Thyroid gland (tissue), 4 donors: Measurements from ENCODE around the gene GNG3. TPM values are rescaled to one million over a fixed set of nuclear protein-coding genes. Genes with fewer than 3 reads are reported as not detected.
A peak's percentile ranks its signal among the peaks of the same experiment; 100 is the strongest.

Experiments used
- DNase-seq, 2 donors: peaks; one replicate each; pipeline ENCODE4 v3.0.0-alpha.2; 2019
- H3K27ac ChIP-seq, 3 donors: fragments of 200-600 bp; sonication (generic); 1 replicate in 2 of 3; 2 replicates in 1 of 3; pipeline ENCODE4 v1.5.1; 2016 to 2019; ENCODE audit warnings: mild to moderate bottlenecking in 1 of 3, moderate library complexity in 1 of 3
- H3K27me3 ChIP-seq: fragments of 200-600 bp; sonication (generic); one replicate; pipeline ENCODE4 v1.5.1; 2019
- H3K36me3 ChIP-seq, 2 donors: fragments of 200-600 bp; sonication (generic); one replicate each; pipeline ENCODE4 v1.5.1; 2016 to 2019
- H3K4me1 ChIP-seq, 2 donors: fragments of 200-600 bp; sonication (generic); one replicate each; pipeline ENCODE4 v1.5.1; 2017 to 2019
- H3K4me3 ChIP-seq, 3 donors: fragments of 200-600 bp; sonication (generic); replicated peaks in 1 of 3; 1 replicate in 2 of 3; 2 replicates in 1 of 3; pipeline ENCODE4 v1.5.1; 2016; ENCODE audit warnings: mild to moderate bottlenecking in 1 of 3
- H3K9me3 ChIP-seq: fragments of 200-600 bp; sonication (generic); one replicate; pipeline ENCODE4 v1.5.1; 2017
- POLR2A ChIP-seq, 2 donors: fragments of 450-650 bp; IDR thresholded peaks; one replicate each; pipeline ENCODE4 v1.6.1; 2017; ENCODE audit warnings: antibody characterized with exemption in 2 of 2, mild to moderate bottlenecking in 2 of 2, moderate library complexity in 1 of 2
- WGBS, 2 donors: methylation state at CpG; one replicate each; pipeline ENCODE4 v1.1.5; 2017; 5-methylcytosine and 5-hydroxymethylcytosine counted together
- intact Hi-C: fragments of 100-400 bp; cut with DNase I; formaldehyde crosslinking; loops from one replicate; pipeline ENCODE4 v1.15.1; 2023
- total RNA-seq, 4 donors: library from RNA; depleted of rRNA; stranded (reverse); fragments of >200 nt; gene quantifications; one replicate each; pipeline ENCODE4 v1.2.3, GENCODE V29; 2016
- TF ChIP-seq, protein P1 (sequence below), 6 experiments: fragments of 200-600 bp in 3 of 6; fragments of 450-650 bp in 3 of 6; sonication (generic) in 3 of 6; IDR thresholded peaks; one replicate each; pipeline ENCODE4 v1.5.1; 2016 to 2019; ENCODE audit warnings: antibody characterized with exemption in 6 of 6, mild to moderate bottlenecking in 2 of 6, inconsistent platforms in 1 of 6, moderate library complexity in 1 of 6

The GNG3 gene
- total RNA-seq, 4 donors from 2014 or later: not detected

DNA sequence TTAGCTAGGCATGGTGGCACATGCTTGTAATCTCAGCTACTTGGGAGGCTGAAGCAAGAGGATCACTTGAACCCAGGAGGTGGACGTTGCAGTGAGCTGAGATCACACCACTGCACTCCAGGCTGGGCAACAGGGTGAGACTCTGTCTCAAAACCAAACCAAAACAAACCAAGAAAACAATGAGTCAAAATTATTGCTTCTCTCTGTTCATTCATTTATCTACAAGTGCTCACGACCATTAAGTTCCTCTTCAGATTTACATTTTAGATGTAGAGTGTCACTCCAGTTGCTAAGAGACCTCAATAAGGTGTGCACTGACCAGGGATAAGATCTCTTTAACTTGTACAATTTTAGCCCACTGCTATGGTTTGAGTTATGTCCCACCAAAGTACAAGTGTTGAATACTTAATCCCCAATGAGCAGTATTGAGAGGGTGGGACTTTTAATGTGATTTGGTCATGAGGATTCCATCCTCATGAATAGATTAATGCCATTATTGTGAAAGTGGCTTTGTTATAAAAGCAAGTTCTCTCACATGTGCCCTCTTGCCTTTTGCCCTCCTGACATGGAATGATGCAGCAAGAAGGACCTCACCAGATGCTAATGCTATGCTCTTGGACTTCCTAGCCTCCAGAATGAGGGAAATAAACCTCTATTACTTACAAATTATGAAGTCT is 12.0 kb downstream of the GNG3 start:
- TF ChIP-seq, protein P1, sequence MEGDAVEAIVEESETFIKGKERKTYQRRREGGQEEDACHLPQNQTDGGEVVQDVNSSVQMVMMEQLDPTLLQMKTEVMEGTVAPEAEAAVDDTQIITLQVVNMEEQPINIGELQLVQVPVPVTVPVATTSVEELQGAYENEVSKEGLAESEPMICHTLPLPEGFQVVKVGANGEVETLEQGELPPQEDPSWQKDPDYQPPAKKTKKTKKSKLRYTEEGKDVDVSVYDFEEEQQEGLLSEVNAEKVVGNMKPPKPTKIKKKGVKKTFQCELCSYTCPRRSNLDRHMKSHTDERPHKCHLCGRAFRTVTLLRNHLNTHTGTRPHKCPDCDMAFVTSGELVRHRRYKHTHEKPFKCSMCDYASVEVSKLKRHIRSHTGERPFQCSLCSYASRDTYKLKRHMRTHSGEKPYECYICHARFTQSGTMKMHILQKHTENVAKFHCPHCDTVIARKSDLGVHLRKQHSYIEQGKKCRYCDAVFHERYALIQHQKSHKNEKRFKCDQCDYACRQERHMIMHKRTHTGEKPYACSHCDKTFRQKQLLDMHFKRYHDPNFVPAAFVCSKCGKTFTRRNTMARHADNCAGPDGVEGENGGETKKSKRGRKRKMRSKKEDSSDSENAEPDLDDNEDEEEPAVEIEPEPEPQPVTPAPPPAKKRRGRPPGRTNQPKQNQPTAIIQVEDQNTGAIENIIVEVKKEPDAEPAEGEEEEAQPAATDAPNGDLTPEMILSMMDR (IDR thresholded peaks at IDR 0.05): no peak
- no peak for TF ChIP-seq POLR2A (IDR thresholded peaks at IDR 0.05)
- Histone ChIP-seq H3K27me3 (no peaks in the 10 kb centered on the region), H3K9me3 (no peaks in the 10 kb centered on the region), H3K27ac (no peak overlapping the region), H3K4me1 (peaks cover under 1 to 8% of the 10 kb centered on the region in 2 donors), H3K36me3 (peaks cover 92% of the 10 kb centered on the region in 2 donors), H3K4me3 (no peak overlapping the region)
- 76 to 82% methylated on average over 2 of the region's 2 CpGs for WGBS, 2 donors
- intact Hi-C loops: no loop called here
- no peak for DNase-seq

DNA sequence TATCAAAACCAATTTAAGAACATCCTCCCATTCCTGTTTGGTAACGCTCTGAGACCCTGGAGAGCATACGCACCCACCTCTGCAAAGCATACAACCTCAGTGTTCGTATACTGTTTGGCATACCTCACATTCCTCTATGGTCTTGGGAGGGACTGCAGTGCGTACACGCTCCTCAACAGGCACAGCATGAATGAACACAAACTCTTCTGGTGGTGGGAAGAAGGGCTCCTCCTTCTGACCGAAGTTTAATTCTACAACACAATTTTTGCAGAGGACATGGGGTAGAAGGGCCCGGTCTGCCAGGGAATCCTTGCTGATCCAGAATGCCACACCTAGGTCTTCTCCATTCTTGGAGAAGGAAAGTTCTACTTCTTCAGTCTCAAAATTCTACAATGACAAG is 14.5 kb downstream of the GNG3 start:
- Histone ChIP-seq H3K27ac (no peak overlapping the region), H3K4me3 (no peak overlapping the region), H3K36me3 (peaks cover 66 to 68% of the 10 kb centered on the region in 2 donors), H3K27me3 (no peaks in the 10 kb centered on the region), H3K4me1 (peaks cover 13 to 19% of the 10 kb centered on the region in 2 donors), H3K9me3 (no peaks in the 10 kb centered on the region)
- TF ChIP-seq POLR2A (IDR thresholded peaks at IDR 0.05): no peak
- TF ChIP-seq, protein P1 (IDR thresholded peaks at IDR 0.05): no peak
- 67 to 69% methylated on average over 7 of the region's 7 CpGs for WGBS, 2 donors
- no peak for DNase-seq
- intact Hi-C loops: no loop called here

GRCh38 chr11:62724171-62724570 is 16.7 kb downstream of the GNG3 start:
- Histone ChIP-seq H3K4me1 (peaks cover 13 to 19% of the 10 kb centered on the region in 2 donors), H3K4me3 (no peak overlapping the region), H3K27me3 (no peaks in the 10 kb centered on the region), H3K36me3 (peaks cover 45 to 46% of the 10 kb centered on the region in 2 donors), H3K27ac (no peak overlapping the region), H3K9me3 (no peaks in the 10 kb centered on the region)
- WGBS, 2 donors: 52 to 53% methylated on average over 8 of the region's 8 CpGs
- no peak for DNase-seq
- intact Hi-C loops: no loop called here
- TF ChIP-seq, protein P1 (IDR thresholded peaks at IDR 0.05): no peak
- no peak for TF ChIP-seq POLR2A (IDR thresholded peaks at IDR 0.05)

DNA sequence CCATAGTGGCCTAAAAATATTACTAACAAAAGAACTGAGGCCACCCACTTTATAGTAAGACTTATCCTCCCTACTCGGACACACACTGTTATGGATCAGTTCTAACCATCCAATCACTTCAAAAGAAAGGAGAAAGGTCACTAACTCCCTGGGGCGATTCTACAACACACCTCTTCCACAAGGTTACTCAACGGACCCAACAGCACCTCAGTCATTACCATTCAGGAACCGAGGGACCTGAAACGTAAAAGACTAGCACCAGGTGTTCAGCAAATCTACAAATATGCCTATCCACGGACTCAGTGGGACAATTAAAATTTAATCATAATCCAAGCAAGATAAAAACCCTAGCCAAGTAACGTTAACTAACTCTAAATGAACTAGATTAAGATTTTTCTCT is 18.2 kb downstream of the GNG3 start:
- 1 to 2% methylated on average over 7 of the region's 7 CpGs for WGBS, 2 donors
- no peaks in the 10 kb centered on the region for H3K27me3 ChIP-seq
- peak overlapping the region; percentile 3 to 96 (median 78) for H3K4me3 ChIP-seq
- H3K4me1 ChIP-seq: peaks cover 20 to 31% of the 10 kb centered on the region in 2 donors
- intact Hi-C loops: no loop called here
- no peak for DNase-seq
- H3K27ac ChIP-seq: peak overlapping the region in 2 of 3 donors; percentile 78 to 95
- H3K36me3 ChIP-seq: peaks cover 30 to 32% of the 10 kb centered on the region in 2 donors
- H3K9me3 ChIP-seq: no peaks in the 10 kb centered on the region
- no peak for TF ChIP-seq POLR2A (IDR thresholded peaks at IDR 0.05)
- TF ChIP-seq, protein P1 (IDR thresholded peaks at IDR 0.05): no peak

DNA sequence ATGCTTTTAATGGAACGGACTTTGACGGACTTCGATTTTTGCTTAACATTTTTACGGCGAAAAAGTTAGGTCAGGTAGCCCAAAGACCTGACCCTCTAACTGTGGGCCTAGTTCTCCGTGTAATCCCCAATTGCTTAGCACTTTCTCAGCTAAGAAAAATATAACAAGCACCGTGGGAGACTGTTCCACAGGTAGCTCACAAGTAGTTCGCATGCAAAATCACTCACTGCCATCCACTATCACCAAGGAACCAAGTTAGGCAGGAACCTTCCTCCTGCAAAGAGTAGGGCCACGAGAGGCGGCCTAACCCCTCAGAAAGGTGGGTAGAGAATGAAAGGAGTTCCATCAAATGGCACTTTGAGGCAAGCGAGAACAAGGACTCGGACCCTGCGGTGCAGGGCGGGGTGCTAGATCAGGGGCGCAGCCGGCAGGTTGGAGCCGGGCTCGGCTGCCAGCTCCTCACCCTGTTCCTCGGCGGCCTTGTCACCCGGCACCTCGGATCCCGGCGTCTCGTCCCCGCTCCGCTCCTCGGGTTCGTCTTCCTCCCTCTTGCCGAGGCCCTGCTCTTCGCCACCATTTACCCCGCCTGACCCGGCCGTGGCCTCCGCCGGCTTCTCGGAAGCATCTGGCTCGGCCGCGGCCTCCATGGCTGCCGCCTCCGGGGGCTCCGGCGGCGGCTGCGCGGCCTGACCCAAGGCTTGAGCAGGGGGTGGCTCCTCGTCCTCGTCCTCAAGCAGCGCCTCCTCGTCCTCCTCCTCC is 18.9 kb downstream of the GNG3 start:
- Histone ChIP-seq H3K4me1 (peaks cover 20 to 36% of the 10 kb centered on the region in 2 donors), H3K9me3 (no peaks in the 10 kb centered on the region)
- intact Hi-C loops: no loop called here

More for the DNA sequence above, 18.9 kb downstream of the GNG3 start:
- 0 to 1% methylated on average over 10 to 27 of the region's 51 CpGs for WGBS, 2 donors
- no peak for TF ChIP-seq POLR2A (IDR thresholded peaks at IDR 0.05)
- TF ChIP-seq, protein P1 (IDR thresholded peaks at IDR 0.05): no peak
- Histone ChIP-seq H3K27me3 (no peaks in the 10 kb centered on the region), H3K27ac (peak overlapping the region; percentile 78 to 95 (median 78)), H3K4me3 (peak overlapping the region; percentile 60 to 96 (median 78)), H3K36me3 (peaks cover 23 to 26% of the 10 kb centered on the region in 2 donors)
- peak in 1 of 2 donors; percentile 17 for DNase-seq
